K562 (cell line): ENCODE measurements around the gene MYL12B. TPM values are rescaled to one million over a fixed set of nuclear protein-coding genes. Genes with fewer than 3 reads are reported as not detected.

ENCODE experiments used
- ARID4B ChIP-seq: sonication (generic); formaldehyde crosslinking; IDR thresholded peaks from 2 replicates; pipeline ENCODE4 v1.8.0; 2022; ENCODE audit warnings: mild to moderate bottlenecking, missing genetic modification reagents
- CEBPZ ChIP-seq: fragments of 150-350 bp; IDR thresholded peaks from 2 replicates; pipeline ENCODE4 v1.6.1; 2014; ENCODE audit warnings: low read depth, mild to moderate bottlenecking, low read length, borderline replicate concordance
- EGR1 ChIP-seq: fragments of 450-650 bp; conservative IDR thresholded peaks from 2 replicates; pipeline ENCODE4 v1.6.1; 2017; ENCODE audit warnings: mild to moderate bottlenecking
- GABPB2 ChIP-seq: fragments of 250-450 bp; sonication (Bioruptor Pico); conservative IDR thresholded peaks from 2 replicates; pipeline ENCODE4 v1.5.1; 2021; ENCODE audit warnings: mild to moderate bottlenecking
- HNRNPLL ChIP-seq: fragments of 200-400 bp; formaldehyde crosslinking; IDR thresholded peaks from 2 replicates; pipeline ENCODE4 v1.6.1; 2017; ENCODE audit warnings: low read length, low read depth, mild to moderate bottlenecking; ENCODE audit not compliant: poor library complexity, severe bottlenecking
- RB1 ChIP-seq: fragments of 450-650 bp; IDR thresholded peaks from 2 replicates; pipeline ENCODE4 v1.6.1; 2017; ENCODE audit warnings: low read depth, mild to moderate bottlenecking
- SNAPC5 ChIP-seq: fragments of 250-450 bp; sonication (Bioruptor Pico); IDR thresholded peaks from 2 replicates; pipeline ENCODE4 v1.8.0; 2021; ENCODE audit warnings: moderate library complexity, mild to moderate bottlenecking, inconsistent platforms
- SRSF7 ChIP-seq: fragments of 200-400 bp; formaldehyde crosslinking; optimal IDR thresholded peaks from 2 replicates; pipeline ENCODE3; 2017; ENCODE audit warnings: mild to moderate bottlenecking, low read depth, low read length
- TEAD1 ChIP-seq, 2 experiments: fragments of 450-650 bp in 1 of 2; sonication (generic) in 1 of 2; formaldehyde crosslinking; IDR thresholded peaks; 2 replicates each; pipeline versions ENCODE4 v1.4.0 to v1.8.0; 2020 to 2022; ENCODE audit warnings: mild to moderate bottlenecking in 2 of 2, missing genetic modification reagents in 1 of 2
- TEAD2 ChIP-seq: fragments of 450-650 bp; IDR thresholded peaks from 2 replicates; pipeline ENCODE4 v1.6.1; 2016; ENCODE audit warnings: missing genetic modification characterization, control low read depth, missing compliant biosample characterization
- TOE1 ChIP-seq, 2 experiments: fragments of 450-650 bp in 1 of 2; sonication (generic) in 1 of 2; formaldehyde crosslinking in 1 of 2; IDR thresholded peaks; 2 replicates each; pipeline versions ENCODE4 v1.7.1 to v1.8.0; 2016 to 2022; ENCODE audit warnings: borderline replicate concordance in 2 of 2, mild to moderate bottlenecking in 2 of 2, antibody characterized with exemption in 1 of 2, inconsistent platforms in 1 of 2, low read depth in 1 of 2, missing genetic modification reagents in 1 of 2, moderate library complexity in 1 of 2
- ZNF124 ChIP-seq: sonication (generic); formaldehyde crosslinking; IDR thresholded peaks from 2 replicates; pipeline ENCODE4 v1.8.1; 2022; ENCODE audit warnings: missing genetic modification reagents
- ZNF224 ChIP-seq: sonication (generic); formaldehyde crosslinking; IDR thresholded peaks from 2 replicates; pipeline ENCODE4 v1.8.0; 2022; ENCODE audit warnings: mild to moderate bottlenecking, missing genetic modification reagents
- ZNF24 ChIP-seq: fragments of 450-650 bp; IDR thresholded peaks from 2 replicates; pipeline ENCODE4 v1.6.1; 2016
- ZNF408 ChIP-seq: fragments of 250-450 bp; sonication (Bioruptor Pico); IDR thresholded peaks from 2 replicates; pipeline ENCODE4 v1.4.0; 2020; ENCODE audit warnings: low read depth, mild to moderate bottlenecking, moderate library complexity
- ZNF436 ChIP-seq: fragments of 250-450, 450-650 bp; sonication (Bioruptor Pico); formaldehyde crosslinking; IDR thresholded peaks from 2 replicates; pipeline ENCODE4 v1.7.0; 2020; ENCODE audit warnings: mild to moderate bottlenecking
- ZNF778 ChIP-seq: fragments of 450-650 bp; formaldehyde crosslinking; IDR thresholded peaks from 2 replicates; pipeline ENCODE4 v1.4.0; 2020; ENCODE audit warnings: mild to moderate bottlenecking, moderate library complexity
- ZNF780A ChIP-seq: fragments of 250-450 bp; sonication (Bioruptor Pico); IDR thresholded peaks from 2 replicates; pipeline ENCODE4 v1.5.0; 2021; ENCODE audit warnings: mild to moderate bottlenecking
- ZSCAN29 ChIP-seq: fragments of 450-650 bp; IDR thresholded peaks from 2 replicates; pipeline ENCODE4 v1.6.1; 2017
- polyA plus RNA-seq, 8 experiments: library from polyadenylated mRNA; depleted of rRNA in 4 of 8; stranded (reverse) in 5 of 8; unstranded in 3 of 8; fragments of >200 nt; fragmentation: Nextera tagmentation in 2 of 8; fragmentation: Illumina TruSeq in 1 of 8; extraction: Ambion mirVana in 2 of 8; extraction: Trizol in 1 of 8; gene quantifications; 2 replicates each; pipeline versions ENCODE4 v1.2.1 to v1.2.3, GENCODE V29; 2011 to 2014; ENCODE audit warnings: inconsistent platforms in 1 of 8, missing spikeins in 1 of 8
- total RNA-seq, 7 experiments: library from RNA; depleted of rRNA in 6 of 7; stranded (reverse); fragments of >200 nt in 6 of 7; fragmentation: Illumina TruSeq in 2 of 7; extraction: Trizol in 2 of 7; gene quantifications; 2 replicates each; pipeline versions ENCODE4 v1.2.1 to v1.2.3, GENCODE V29; 2011 to 2021; ENCODE audit warnings: low replicate concordance in 1 of 7

MYL12B gene
- total and polyA plus RNA-seq, 9 of the 15 experiments (the other 6 are each of a cell fraction or from before 2014, with no cell fraction given) = 220 to 995 (median 463) TPM

GRCh38 chr18:3261373-3262233, at the start of gene MYL12B (continued):
- TF ChIP-seq ZNF436 (CRISPR knock-in tag) = no peak
- TF ChIP-seq ZSCAN29 = peak; percentile 66
- no peak for TF ChIP-seq SRSF7
- peak; percentile 91 for TF ChIP-seq ARID4B
- TF ChIP-seq CEBPZ = no peak
- peak; percentile 99 for TF ChIP-seq TEAD2 (tag)
- TF ChIP-seq GABPB2 (CRISPR knock-in tag) = no peak
- TF ChIP-seq SNAPC5 (CRISPR knock-in tag) = no peak
- TF ChIP-seq HNRNPLL = peak; percentile 61
- peak; percentile 71 for TF ChIP-seq EGR1
- TF ChIP-seq ZNF224 = no peak
- 0 out of 2 replicates have a peak, but pooled peaks have one; percentile 28 for TF ChIP-seq ZNF24
- TF ChIP-seq RB1 = peak; percentile 92
- TF ChIP-seq ZNF408 (CRISPR knock-in tag) = no peak
- no peak for TF ChIP-seq ZNF778 (CRISPR knock-in tag)
- TF ChIP-seq TOE1 (IDR thresholded peaks at IDR 0.05; ENCODE audit: borderline replicate concordance) = peak; percentile 98
- no peak for TF ChIP-seq TOE1 (CRISPR knock-in tag; IDR thresholded peaks at IDR 0.05; ENCODE audit: borderline replicate concordance, low read depth)
- no peak for TF ChIP-seq ZNF780A (CRISPR knock-in tag)
- TF ChIP-seq ZNF124 (CRISPR knock-in tag) = no peak; the same call in 1 of the 2 replicates
- peak; percentile 100 for TF ChIP-seq TEAD1 (CRISPR knock-in tag; IDR thresholded peaks at IDR 0.05)
